ENCODE data around the gene IDE.
"Not testable (repeated sequence)": the region's sequence is repeated elsewhere in the genome, so short reads cannot be mapped to it uniquely, and the experiment has no call there.

IDE gene

DNA sequence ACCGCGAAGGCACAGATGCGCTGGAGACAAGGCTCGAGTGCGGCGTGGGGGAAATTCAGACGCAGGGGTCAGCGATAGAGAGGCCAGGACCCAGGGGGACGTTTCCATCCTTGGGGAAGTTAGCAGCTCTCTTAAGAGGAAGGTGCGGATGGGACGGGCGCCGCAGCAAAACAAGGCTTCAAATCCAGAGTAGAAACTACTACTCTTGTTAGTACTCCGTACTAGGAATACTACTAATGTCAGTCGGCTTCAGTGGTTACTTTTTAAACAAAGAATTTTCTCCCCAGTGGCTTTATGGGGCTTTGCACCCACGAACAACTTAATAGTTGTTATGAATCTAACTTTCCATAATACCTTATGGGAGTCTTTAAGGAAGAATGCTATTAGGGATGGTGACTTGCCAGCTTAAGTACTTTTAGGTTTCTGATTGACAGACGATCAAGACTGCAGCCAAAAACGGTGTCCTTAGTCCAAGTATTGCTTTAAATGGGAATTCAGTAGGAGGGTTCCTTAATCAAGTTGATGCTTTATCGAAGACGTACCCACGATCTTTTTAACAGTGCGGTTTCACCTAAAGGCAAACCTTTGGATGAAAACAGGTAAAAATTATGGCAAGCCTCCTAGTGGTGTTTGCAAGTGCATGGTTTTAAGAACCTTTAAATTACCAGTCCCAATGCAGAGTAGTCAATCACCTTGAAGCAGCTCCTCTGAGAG, 812 bp upstream of the IDE start:
- DNase-seq (ENCODE audit: low read depth), result no peak
- in situ Hi-C loops (cut with HindIII; ENCODE audit: low sequenced_read_pairs), result no loop called here
- TF ChIP-seq, protein P1, sequence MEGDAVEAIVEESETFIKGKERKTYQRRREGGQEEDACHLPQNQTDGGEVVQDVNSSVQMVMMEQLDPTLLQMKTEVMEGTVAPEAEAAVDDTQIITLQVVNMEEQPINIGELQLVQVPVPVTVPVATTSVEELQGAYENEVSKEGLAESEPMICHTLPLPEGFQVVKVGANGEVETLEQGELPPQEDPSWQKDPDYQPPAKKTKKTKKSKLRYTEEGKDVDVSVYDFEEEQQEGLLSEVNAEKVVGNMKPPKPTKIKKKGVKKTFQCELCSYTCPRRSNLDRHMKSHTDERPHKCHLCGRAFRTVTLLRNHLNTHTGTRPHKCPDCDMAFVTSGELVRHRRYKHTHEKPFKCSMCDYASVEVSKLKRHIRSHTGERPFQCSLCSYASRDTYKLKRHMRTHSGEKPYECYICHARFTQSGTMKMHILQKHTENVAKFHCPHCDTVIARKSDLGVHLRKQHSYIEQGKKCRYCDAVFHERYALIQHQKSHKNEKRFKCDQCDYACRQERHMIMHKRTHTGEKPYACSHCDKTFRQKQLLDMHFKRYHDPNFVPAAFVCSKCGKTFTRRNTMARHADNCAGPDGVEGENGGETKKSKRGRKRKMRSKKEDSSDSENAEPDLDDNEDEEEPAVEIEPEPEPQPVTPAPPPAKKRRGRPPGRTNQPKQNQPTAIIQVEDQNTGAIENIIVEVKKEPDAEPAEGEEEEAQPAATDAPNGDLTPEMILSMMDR (IDR thresholded peaks at IDR 0.05; ENCODE audit: low read depth, low read length, missing control alignments), result no peak
- peak overlapping the region; percentile 85 for H3K4me3 ChIP-seq (ENCODE audit: low read depth, low read length)

DNA sequence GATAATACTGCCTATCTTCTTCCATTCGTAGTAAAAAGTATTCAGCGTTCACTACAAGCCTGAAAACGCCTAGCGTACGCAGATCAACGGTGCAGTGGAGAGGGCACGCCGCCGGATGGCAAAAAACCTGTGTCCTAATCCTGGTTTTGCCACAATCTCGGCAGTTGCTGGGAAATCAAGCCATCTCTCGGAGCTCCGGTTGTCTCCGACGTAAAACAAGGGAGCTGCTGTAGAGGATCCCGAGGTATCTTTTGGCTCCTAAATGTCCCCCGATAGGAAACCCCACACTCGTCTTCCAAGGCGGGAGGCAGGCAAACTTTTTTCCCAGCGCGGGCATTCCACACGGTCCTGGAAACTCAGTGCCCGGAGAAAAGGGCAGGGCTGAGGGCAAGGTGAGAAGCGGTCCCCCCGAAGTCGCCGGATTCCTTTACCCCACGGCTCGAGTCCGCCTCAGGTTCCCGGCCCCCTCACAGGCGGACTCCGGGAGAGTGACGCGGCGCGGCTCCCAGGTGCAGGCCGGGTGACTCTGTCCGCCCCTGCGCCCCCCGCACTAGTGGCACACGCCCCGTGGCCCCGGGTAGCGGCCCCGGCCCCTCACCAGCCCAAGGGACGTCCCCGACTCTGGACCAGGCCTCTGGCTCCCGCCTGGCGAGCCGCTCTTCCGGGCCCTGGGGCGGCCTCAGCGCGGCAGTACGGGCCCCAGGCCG, 649 bp downstream of the IDE start:
- no peak for DNase-seq (ENCODE audit: low read depth)
- in situ Hi-C loops (cut with HindIII; ENCODE audit: low sequenced_read_pairs), result no loop called here
- TF ChIP-seq, protein P1 (IDR thresholded peaks at IDR 0.05; ENCODE audit: low read depth, low read length, missing control alignments), result peak; percentile 20
- peak overlapping the region; percentile 85 for H3K4me3 ChIP-seq (ENCODE audit: low read depth, low read length)

DNA sequence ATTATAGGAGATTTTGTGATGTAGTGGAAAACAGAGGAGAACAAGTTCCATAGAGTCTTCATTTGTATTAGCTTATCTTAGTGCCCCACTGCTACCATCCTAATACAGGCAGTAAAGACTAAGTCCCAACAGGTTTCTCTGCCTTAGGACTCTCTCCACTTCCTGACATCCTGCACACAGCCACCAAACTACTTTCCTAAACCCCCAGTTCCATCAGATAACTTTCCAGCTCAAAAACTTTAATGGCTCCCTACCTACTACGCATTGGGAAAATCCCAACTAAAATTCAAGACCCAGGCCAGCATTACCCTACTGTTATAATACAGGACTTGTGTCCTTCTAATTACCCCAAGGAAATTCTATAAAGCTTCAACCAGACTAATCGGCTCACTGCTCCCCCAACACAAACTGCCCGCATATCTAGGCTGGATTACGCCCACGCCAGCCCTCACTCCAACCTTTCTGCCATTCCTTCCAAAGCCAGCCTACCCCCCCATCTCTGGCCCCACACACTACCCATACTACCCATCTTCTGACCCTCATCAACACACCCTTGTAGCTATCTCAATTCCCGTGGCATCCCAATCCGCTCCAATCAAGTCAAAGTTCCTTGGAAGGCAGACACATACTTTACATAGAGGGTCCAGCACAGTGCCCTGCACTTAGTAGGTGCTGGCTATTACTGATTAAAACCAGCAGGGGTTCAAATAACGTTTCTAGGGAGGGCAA, 1.4 kb downstream of the IDE start:
- DNase-seq (ENCODE audit: low read depth), result no peak
- peak overlapping the region; percentile 85 for H3K4me3 ChIP-seq (ENCODE audit: low read depth, low read length)
- TF ChIP-seq, protein P1 (IDR thresholded peaks at IDR 0.05; ENCODE audit: low read depth, low read length, missing control alignments), result no peak
- in situ Hi-C loops (cut with HindIII; ENCODE audit: low sequenced_read_pairs), result no loop called here

DNA sequence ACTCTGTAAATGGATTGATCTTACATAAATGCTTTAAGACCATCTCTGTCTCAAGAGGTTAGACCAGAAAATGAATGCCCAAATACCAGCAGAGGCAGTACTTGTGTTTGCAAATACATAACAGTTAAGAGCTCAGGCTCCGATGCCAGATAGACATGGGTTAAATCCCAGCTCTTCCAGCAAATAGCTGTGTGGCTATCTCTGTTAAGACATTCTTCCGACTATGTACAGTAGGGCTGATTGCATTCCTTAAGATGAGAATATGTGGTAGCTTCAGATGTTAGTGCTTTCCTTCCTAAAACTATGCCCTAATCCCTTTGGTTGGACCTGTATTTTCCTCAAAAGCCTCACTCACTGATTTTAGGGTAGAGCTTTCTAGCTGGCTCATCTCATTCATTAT, 2.2 kb downstream of the IDE start:
- no peak for DNase-seq (ENCODE audit: low read depth)
- TF ChIP-seq, protein P1 (IDR thresholded peaks at IDR 0.05; ENCODE audit: low read depth, low read length, missing control alignments), result no peak
- in situ Hi-C loops (cut with HindIII; ENCODE audit: low sequenced_read_pairs), result no loop called here
- peak overlapping the region; percentile 85 for H3K4me3 ChIP-seq (ENCODE audit: low read depth, low read length)

DNA sequence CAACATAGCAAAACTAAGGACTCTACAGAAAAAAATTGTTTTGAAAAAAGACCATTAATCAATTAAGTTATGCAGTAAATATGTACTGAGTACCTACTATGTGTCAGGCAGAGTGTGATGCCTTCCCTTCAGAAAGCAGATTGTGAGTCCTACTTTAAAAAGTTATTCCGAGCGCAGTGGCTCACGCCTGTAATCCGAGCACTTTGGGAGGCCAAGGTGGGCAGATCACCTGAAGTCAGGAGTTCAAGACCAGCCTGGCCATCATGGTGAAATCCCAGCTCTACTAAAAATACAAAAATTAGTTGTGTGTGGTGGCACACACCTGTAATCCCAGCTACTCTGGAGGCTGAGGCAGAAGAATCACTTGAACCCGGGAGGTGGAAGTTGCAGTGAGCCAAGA, 4.2 kb downstream of the IDE start:
- H3K4me3 ChIP-seq (ENCODE audit: low read depth, low read length); in situ Hi-C loops (cut with HindIII; ENCODE audit: low sequenced_read_pairs); DNase-seq (ENCODE audit: low read depth): not testable (repeated sequence)

DNA sequence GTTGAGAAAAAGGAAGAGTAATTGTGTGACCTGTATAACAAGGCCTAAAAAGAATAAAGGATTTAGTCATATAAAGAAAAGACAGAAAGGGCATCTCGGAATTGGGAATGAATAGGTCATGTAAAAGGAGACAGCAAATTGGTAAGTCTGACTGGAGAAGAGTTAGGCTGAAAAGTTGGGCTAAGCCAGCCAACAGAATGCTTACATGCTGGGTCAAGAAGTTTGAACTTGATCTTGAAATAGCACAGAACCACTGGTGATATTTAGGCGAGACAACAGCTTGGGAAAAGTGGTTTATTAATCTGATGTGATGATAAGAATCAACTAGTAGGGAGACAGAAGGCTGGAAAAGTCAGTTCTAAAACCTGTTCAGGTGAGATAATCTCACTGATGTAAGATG, 4.8 kb downstream of the IDE start:
- DNase-seq (ENCODE audit: low read depth), result no peak
- in situ Hi-C loops (cut with HindIII; ENCODE audit: low sequenced_read_pairs), result no loop called here
- TF ChIP-seq, protein P1 (IDR thresholded peaks at IDR 0.05; ENCODE audit: low read depth, low read length, missing control alignments), result no peak
- no peak overlapping the region for H3K4me3 ChIP-seq (ENCODE audit: low read depth, low read length)

Measured in astrocyte of the cerebellum (primary cell).